ENCODE results near the gene LYPLA2. TPM values are rescaled to one million over a fixed set of nuclear protein-coding genes. Genes with fewer than 3 reads are reported as not detected.

LYPLA2 gene
- total and polyA plus RNA-seq, 2 donors (not counting 1 experiment from before 2014, with no cell fraction given): 50.6 to 60.5 TPM

DNA sequence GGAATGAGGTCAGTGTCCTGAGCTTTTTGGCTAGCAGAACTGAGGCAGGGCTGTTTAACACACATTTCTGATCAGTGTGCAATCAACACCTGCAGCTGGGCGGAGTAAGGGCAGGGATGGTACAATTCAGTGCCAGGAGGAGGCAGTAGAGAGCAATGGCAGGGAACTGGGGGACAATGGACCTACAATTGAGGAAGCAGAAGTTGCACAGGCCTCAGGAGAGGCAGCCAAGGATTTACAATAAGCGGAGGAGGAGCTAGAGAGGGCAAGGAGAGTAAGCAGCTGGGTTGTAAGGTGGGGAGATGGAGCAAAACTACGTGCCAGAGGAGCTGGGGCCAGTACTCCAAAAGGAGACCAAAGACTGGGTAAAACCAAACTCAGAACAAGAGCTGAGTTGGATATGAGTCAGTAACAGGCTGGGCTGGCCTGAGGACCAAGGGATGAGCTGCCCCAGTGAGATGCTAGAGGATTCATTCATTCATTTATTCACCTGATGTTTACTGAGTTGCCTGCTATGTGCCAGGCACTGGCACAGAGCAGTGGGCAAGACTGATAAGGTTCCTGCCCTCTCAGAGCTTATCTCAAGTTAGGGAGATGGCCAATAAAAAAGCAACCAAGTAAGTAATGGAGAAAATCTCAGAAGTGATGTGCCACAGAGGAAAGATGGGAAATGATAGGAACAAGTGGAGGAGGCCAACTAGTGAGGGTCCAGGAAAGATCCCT is 20.0 kb downstream of the LYPLA2 start:
- Mint-ChIP-seq H3K4me3 (no peak overlapping the region), H3K27ac (peak overlapping the region; percentile 56), H3K27me3 (no peaks in the 10 kb centered on the region), H3K4me1 (peaks cover 26% of the 10 kb centered on the region), H3K9me3 (ENCODE audit: insufficient read depth) (no peaks in the 10 kb centered on the region)
- Histone ChIP-seq H3K36me3 (replicated peaks in 1 of 2; ENCODE audit: control extremely low read depth in 1 of 2, control insufficient read depth in 1 of 2, extremely low read depth in 1 of 2, insufficient read depth in 2 of 2, low read length in 1 of 2) (peaks cover 4 to 39% of the 10 kb centered on the region in 2 experiments), H3K27me3 (replicated peaks in 1 of 4; ENCODE audit: control extremely low read depth in 1 of 4, control insufficient read depth in 3 of 4, insufficient read depth in 4 of 4, low read length in 3 of 4) (no peaks in the 10 kb centered on the region), H3K9ac (ENCODE audit: low read length) (no peak overlapping the region), H3K27ac (ENCODE audit: low read length in 2 of 2) (peak overlapping the region; percentile 16 to 35), H4K20me1 (ENCODE audit: control insufficient read depth, insufficient read depth, low read length, poor library complexity, severe bottlenecking) (no peaks in the 10 kb centered on the region), H3K4me3 (ENCODE audit: control extremely low read depth in 1 of 5, extremely low read depth in 1 of 5, insufficient read depth in 1 of 5, low read depth in 2 of 5, low read length in 4 of 5) (no peak overlapping the region), H2AFZ (ENCODE audit: insufficient read depth, low read depth, low read length, poor library complexity, severe bottlenecking) (peak overlapping the region; percentile 35), H3K4me2 (replicated peaks; ENCODE audit: low read depth, low read length, poor library complexity, severe bottlenecking) (peak overlapping the region; percentile 43), H3K79me2 (ENCODE audit: control insufficient read depth, insufficient read depth, low read length) (no peaks in the 10 kb centered on the region), H3K4me1 (ENCODE audit: control insufficient read depth in 2 of 2, insufficient read depth in 2 of 2, low read length in 2 of 2) (peaks cover 18 to 21% of the 10 kb centered on the region in 2 donors), H3K9me3 (ENCODE audit: control extremely low read depth in 1 of 3, control insufficient read depth in 2 of 3, insufficient read depth in 1 of 3, low read length in 2 of 3) (no peaks in the 10 kb centered on the region)
- ATAC-seq (ENCODE audit: low read depth) (peak; percentile 84), DNase-seq (peak; percentile 88)
- TF ChIP-seq, protein P1, sequence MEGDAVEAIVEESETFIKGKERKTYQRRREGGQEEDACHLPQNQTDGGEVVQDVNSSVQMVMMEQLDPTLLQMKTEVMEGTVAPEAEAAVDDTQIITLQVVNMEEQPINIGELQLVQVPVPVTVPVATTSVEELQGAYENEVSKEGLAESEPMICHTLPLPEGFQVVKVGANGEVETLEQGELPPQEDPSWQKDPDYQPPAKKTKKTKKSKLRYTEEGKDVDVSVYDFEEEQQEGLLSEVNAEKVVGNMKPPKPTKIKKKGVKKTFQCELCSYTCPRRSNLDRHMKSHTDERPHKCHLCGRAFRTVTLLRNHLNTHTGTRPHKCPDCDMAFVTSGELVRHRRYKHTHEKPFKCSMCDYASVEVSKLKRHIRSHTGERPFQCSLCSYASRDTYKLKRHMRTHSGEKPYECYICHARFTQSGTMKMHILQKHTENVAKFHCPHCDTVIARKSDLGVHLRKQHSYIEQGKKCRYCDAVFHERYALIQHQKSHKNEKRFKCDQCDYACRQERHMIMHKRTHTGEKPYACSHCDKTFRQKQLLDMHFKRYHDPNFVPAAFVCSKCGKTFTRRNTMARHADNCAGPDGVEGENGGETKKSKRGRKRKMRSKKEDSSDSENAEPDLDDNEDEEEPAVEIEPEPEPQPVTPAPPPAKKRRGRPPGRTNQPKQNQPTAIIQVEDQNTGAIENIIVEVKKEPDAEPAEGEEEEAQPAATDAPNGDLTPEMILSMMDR (IDR thresholded peaks at IDR 0.05): peak; percentile 83
- no peak for TF ChIP-seq EZH2 (IDR thresholded peaks at IDR 0.05; ENCODE audit: borderline replicate concordance, insufficient read depth, low read depth, low read length, poor library complexity, severe bottlenecking)
- intact Hi-C loops (cut with micrococcal nuclease): loop anchor here (1.0 to 5.0 kb wide), 3 partner anchors 28 to 43 kb away; partner anchors contain the start of gene PITHD1
- ChIA-PET CTCF (interaction anchor here (0.7 to 6.8 kb wide), 51 partner anchors 9 to 607 kb away, joined by 3 to 199 read pairs (median 6); partner anchors contain the start of genes CNR2, FUCA1, GALE and HMGCL), POLR2A (interaction anchor here (0.6 to 1.9 kb wide), 9 partner anchors 14 to 106 kb away, joined by 3 to 9 read pairs (median 4); partner anchors contain the start of genes FUCA1 and HMGCL)
- WGBS (ENCODE audit: insufficient coverage): 15% methylated on average over 2 of the region's 3 CpGs

DNA sequence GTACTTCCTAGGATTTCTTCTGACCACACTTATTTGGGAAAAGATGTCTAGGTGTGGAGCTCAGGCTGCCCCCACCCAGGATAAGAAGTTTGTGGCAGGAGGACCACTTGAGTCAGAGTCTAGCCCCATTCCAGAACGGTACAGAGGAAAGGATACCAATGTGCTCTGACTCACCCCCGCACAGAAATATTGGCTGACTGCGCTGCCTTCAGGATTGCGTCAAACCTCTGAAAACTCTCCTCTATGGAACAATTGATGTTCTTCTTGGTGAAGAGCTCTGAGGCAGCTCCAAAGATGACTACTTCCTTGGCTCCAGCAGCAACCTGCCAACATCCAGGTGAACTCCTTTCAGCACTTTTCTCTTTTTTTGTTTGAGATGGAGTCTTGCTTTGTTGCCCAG is 23.1 kb downstream of the LYPLA2 start:
- intact Hi-C loops (cut with micrococcal nuclease): loop anchor here (5.0 kb wide), 1 partner anchor 37 kb away; the partner anchor contains the start of gene PITHD1
- H3K9ac ChIP-seq (ENCODE audit: low read length): no peak overlapping the region
- ATAC-seq (ENCODE audit: low read depth) (no peak), DNase-seq (no peak)
- no peak overlapping the region for H3K4me3 ChIP-seq (ENCODE audit: control extremely low read depth in 1 of 5, extremely low read depth in 1 of 5, insufficient read depth in 1 of 5, low read depth in 2 of 5, low read length in 4 of 5)
- TF ChIP-seq, protein P1 (IDR thresholded peaks at IDR 0.05): no peak
- TF ChIP-seq EZH2 (IDR thresholded peaks at IDR 0.05; ENCODE audit: borderline replicate concordance, insufficient read depth, low read depth, low read length, poor library complexity, severe bottlenecking): no peak
- ChIA-PET POLR2A (no interaction called here), CTCF (interaction anchor here (1.0 to 6.8 kb wide), 4 partner anchors 43 to 103 kb away, joined by 3 to 199 read pairs (median 8); no protein-coding TSS in a partner anchor)
- peaks cover 17 to 43% of the 10 kb centered on the region in 2 experiments for H3K36me3 ChIP-seq (replicated peaks in 1 of 2; ENCODE audit: control extremely low read depth in 1 of 2, control insufficient read depth in 1 of 2, extremely low read depth in 1 of 2, insufficient read depth in 2 of 2, low read length in 1 of 2)
- H3K9me3 Mint-ChIP-seq (ENCODE audit: insufficient read depth): no peaks in the 10 kb centered on the region
- peaks cover 18 to 21% of the 10 kb centered on the region in 2 donors for H3K4me1 ChIP-seq (ENCODE audit: control insufficient read depth in 2 of 2, insufficient read depth in 2 of 2, low read length in 2 of 2)
- H3K27me3 Mint-ChIP-seq: no peaks in the 10 kb centered on the region
- H3K4me2 ChIP-seq (replicated peaks; ENCODE audit: low read depth, low read length, poor library complexity, severe bottlenecking): no peak overlapping the region
- peaks cover 26% of the 10 kb centered on the region for H3K4me1 Mint-ChIP-seq
- H3K27me3 ChIP-seq (replicated peaks in 1 of 4; ENCODE audit: control extremely low read depth in 1 of 4, control insufficient read depth in 3 of 4, insufficient read depth in 4 of 4, low read length in 3 of 4): no peaks in the 10 kb centered on the region
- 80% methylated on average over 1 of the region's 4 CpGs for WGBS (ENCODE audit: insufficient coverage)
- no peaks in the 10 kb centered on the region for H3K9me3 ChIP-seq (ENCODE audit: control extremely low read depth in 1 of 3, control insufficient read depth in 2 of 3, insufficient read depth in 1 of 3, low read length in 2 of 3)
- H3K79me2 ChIP-seq (ENCODE audit: control insufficient read depth, insufficient read depth, low read length): no peaks in the 10 kb centered on the region
- no peaks in the 10 kb centered on the region for H4K20me1 ChIP-seq (ENCODE audit: control insufficient read depth, insufficient read depth, low read length, poor library complexity, severe bottlenecking)
- H2AFZ ChIP-seq (ENCODE audit: insufficient read depth, low read depth, low read length, poor library complexity, severe bottlenecking): no peak overlapping the region
- no peak overlapping the region for H3K4me3 Mint-ChIP-seq
- H3K27ac ChIP-seq (ENCODE audit: low read length in 2 of 2): no peak overlapping the region
- H3K27ac Mint-ChIP-seq: no peak overlapping the region
